IMR-90 (cell line): Measurements from ENCODE around the gene TSR1. TPM values are rescaled to one million over a fixed set of nuclear protein-coding genes. Genes with fewer than 3 reads are reported as not detected.

ENCODE experiments used
- ATAC-seq: fragments of 200-7000 bp; cut with Tn5 transposase; 2 replicates; pipeline ENCODE4 v1.9.1; 2020; ENCODE audit warnings: low read depth, mild to moderate bottlenecking, moderate library complexity
- BruUV-seq: library from RNA; stranded (reverse); fragments of 400-500 nt; replicated peaks from 2 replicates; lab custom pipeline; 2021; lab: Mats Ljungman, UMichigan
- CTCF ChIA-PET: fragments of 300-600 bp; formaldehyde crosslinking; extraction: SDS; loops from one replicate; lab custom pipeline; 2021; ENCODE audit warnings: antibody characterized with exemption; lab: Yijun Ruan, JAX
- POLR2A ChIA-PET: fragments of 300-600 bp; sonication (Branson Sonifier 250); formaldehyde crosslinking; loops from one replicate; lab custom pipeline; 2022; ENCODE audit warnings: antibody characterized with exemption; ENCODE audit not compliant: unreplicated experiment; lab: Charles Lee
- DNase-seq: peaks from one replicate; pipeline ENCODE4 v3.0.0; 2013
- H2AFZ ChIP-seq: replicated peaks from 2 replicates; pipeline ENCODE3; 2013; ENCODE audit warnings: low read length, mild to moderate bottlenecking; ENCODE audit not compliant: poor library complexity
- H2AK5ac ChIP-seq: 2 replicates; pipeline ENCODE4 v1.6.1; 2013; ENCODE audit warnings: low read depth, low read length, inconsistent platforms
- H2AK9ac ChIP-seq: replicated peaks from 2 replicates; pipeline ENCODE3; 2013; ENCODE audit warnings: mild to moderate bottlenecking, low read depth, low read length, moderate library complexity; ENCODE audit not compliant: poor library complexity
- H2BK120ac ChIP-seq: 2 replicates; pipeline ENCODE4 v1.6.1; 2013; ENCODE audit warnings: low read depth, low read length, inconsistent platforms
- H2BK15ac ChIP-seq: 3 replicates; pipeline ENCODE4 v1.6.1; 2013; ENCODE audit warnings: low read depth, low read length, inconsistent platforms
- H2BK20ac ChIP-seq: 2 replicates; pipeline ENCODE4 v1.6.1; 2013; ENCODE audit warnings: low read depth, mild to moderate bottlenecking, inconsistent platforms, low read length, moderate library complexity
- H2BK5ac ChIP-seq: 2 replicates; pipeline ENCODE4 v1.6.1; 2013; ENCODE audit warnings: mild to moderate bottlenecking, low read depth, low read length, inconsistent platforms; ENCODE audit not compliant: poor library complexity, severe bottlenecking
- H3K14ac ChIP-seq: replicated peaks from 2 replicates; pipeline ENCODE4 v1.6.1; 2013; ENCODE audit warnings: low read depth, low read length, inconsistent platforms
- H3K18ac ChIP-seq: 2 replicates; pipeline ENCODE4 v1.6.1; 2013; ENCODE audit warnings: low read depth, low read length, control low read depth
- H3K23ac ChIP-seq: 2 replicates; pipeline ENCODE4 v1.6.1; 2013; ENCODE audit warnings: low read depth, low read length, inconsistent platforms
- H3K27ac ChIP-seq: 2 replicates; pipeline ENCODE4 v1.5.1; 2013; ENCODE audit warnings: mild to moderate bottlenecking, control low read depth, low read length; ENCODE audit not compliant: insufficient read depth
- H3K27me3 ChIP-seq: 2 replicates; pipeline ENCODE4 v1.6.1; 2013; ENCODE audit warnings: low read length; ENCODE audit not compliant: control insufficient read depth, insufficient read depth
- H3K36me3 ChIP-seq: 2 replicates; pipeline ENCODE4 v1.6.1; 2013; ENCODE audit warnings: low read length, mixed read lengths; ENCODE audit not compliant: control insufficient read depth, insufficient read depth
- H3K4ac ChIP-seq: 2 replicates; pipeline ENCODE4 v1.6.1; 2013; ENCODE audit warnings: low read depth, low read length, inconsistent platforms
- H3K4me1 ChIP-seq: 2 replicates; pipeline ENCODE4 v1.6.1; 2013; ENCODE audit warnings: low read length, mixed read lengths; ENCODE audit not compliant: control insufficient read depth, insufficient read depth
- H3K4me2 ChIP-seq: 2 replicates; pipeline ENCODE4 v1.6.1; 2013; ENCODE audit warnings: low read depth, mild to moderate bottlenecking, control low read depth, low read length, moderate library complexity
- H3K4me3 ChIP-seq: 2 replicates; pipeline ENCODE4 v1.5.1; 2013; ENCODE audit warnings: low read depth, mild to moderate bottlenecking, control low read depth, low read length, moderate library complexity; ENCODE audit not compliant: insufficient read depth
- H3K56ac ChIP-seq: 2 replicates; pipeline ENCODE4 v1.6.1; 2013; ENCODE audit warnings: low read length, inconsistent platforms; ENCODE audit not compliant: insufficient read depth; ENCODE audit errors: extremely low read depth
- H3K79me1 ChIP-seq, 2 experiments: 2 replicates each; pipeline ENCODE4 v1.6.1; 2013; ENCODE audit warnings: low read length in 2 of 2, inconsistent platforms in 1 of 2, low read depth in 1 of 2
- H3K9ac ChIP-seq: 2 replicates; pipeline ENCODE4 v1.6.1; 2013; ENCODE audit warnings: low read depth, low read length, control low read depth
- H3K9me1 ChIP-seq: 2 replicates; pipeline ENCODE4 v1.6.1; 2013; ENCODE audit warnings: low read length, inconsistent platforms; ENCODE audit not compliant: insufficient read depth
- H3K9me3 ChIP-seq: 2 replicates; pipeline ENCODE4 v1.6.1; 2013; ENCODE audit warnings: low read length; ENCODE audit not compliant: control insufficient read depth, insufficient read depth
- H4K20me1 ChIP-seq: 2 replicates; pipeline ENCODE4 v1.6.1; 2013; ENCODE audit warnings: low read length, inconsistent platforms; ENCODE audit not compliant: insufficient read depth
- H4K5ac ChIP-seq: 2 replicates; pipeline ENCODE4 v1.6.1; 2013; ENCODE audit warnings: mild to moderate bottlenecking, low read depth, low read length, control low read depth
- H4K8ac ChIP-seq, 2 experiments: 2 replicates each; pipeline ENCODE4 v1.6.1; 2013; ENCODE audit warnings: low read depth in 2 of 2, low read length in 2 of 2, control low read depth in 1 of 2, inconsistent platforms in 1 of 2
- H4K91ac ChIP-seq: 2 replicates; pipeline ENCODE4 v1.6.1; 2013; ENCODE audit warnings: low read depth, low read length, inconsistent platforms; ENCODE audit not compliant: insufficient read depth
- BHLHE40 ChIP-seq: fragments of 150-350 bp; IDR thresholded peaks from 2 replicates; pipeline ENCODE4 v1.6.1; 2016; ENCODE audit warnings: mild to moderate bottlenecking, low read depth, low read length
- CEBPB ChIP-seq: IDR thresholded peaks from 2 replicates; pipeline ENCODE4 v1.6.1; 2012; ENCODE audit warnings: low read depth, low read length, improper control_type of control experiment
- CHD1 ChIP-seq: IDR thresholded peaks from 2 replicates; pipeline ENCODE4 v1.6.1; 2012; ENCODE audit warnings: low read depth, low read length, improper control_type of control experiment
- CTCF ChIP-seq: conservative IDR thresholded peaks from 2 replicates; pipeline ENCODE4 v1.5.1; 2012; ENCODE audit warnings: mild to moderate bottlenecking, low read depth, low read length, improper control_type of control experiment
- FOS ChIP-seq: fragments of 150-350 bp; IDR thresholded peaks from 2 replicates; pipeline ENCODE4 v1.6.1; 2016; ENCODE audit warnings: low read depth, low read length
- MAFK ChIP-seq: IDR thresholded peaks from 2 replicates; pipeline ENCODE4 v1.6.1; 2012; ENCODE audit warnings: low read depth, low read length, improper control_type of control experiment
- MXI1 ChIP-seq: IDR thresholded peaks from 2 replicates; pipeline ENCODE4 v1.6.1; 2012; ENCODE audit warnings: low read depth, mild to moderate bottlenecking, low read length, moderate library complexity, borderline replicate concordance
- NFE2L2 ChIP-seq: fragments of 150-350 bp; IDR thresholded peaks from 2 replicates; pipeline ENCODE4 v1.6.1; 2016; ENCODE audit warnings: low read depth, mild to moderate bottlenecking, low read length
- POLR2A ChIP-seq: IDR thresholded peaks from 2 replicates; pipeline ENCODE4 v1.6.1; 2012; ENCODE audit warnings: mild to moderate bottlenecking, low read depth, low read length
- RCOR1 ChIP-seq: IDR thresholded peaks from 2 replicates; pipeline ENCODE4 v1.6.1; 2012; ENCODE audit warnings: mild to moderate bottlenecking, low read length, improper control_type of control experiment; ENCODE audit not compliant: insufficient replicate concordance
- SMC3 ChIP-seq: fragments of 150-350 bp; IDR thresholded peaks from 2 replicates; pipeline ENCODE4 v1.6.1; 2016; ENCODE audit warnings: low read depth, mild to moderate bottlenecking, antibody characterized with exemption, low read length, moderate library complexity
- WGBS, 2 experiments: methylation state at CpG; one replicate each; pipeline versions ENCODE4 v1.1.5 to v1.1.7; 2013; ENCODE audit warnings: missing lambda C conversion rate in 2 of 2; ENCODE audit not compliant: insufficient read length in 1 of 2; ENCODE audit errors: extremely low coverage in 2 of 2; 5-methylcytosine and 5-hydroxymethylcytosine counted together
- dilution Hi-C: fragments of 300-500 bp; cut with HindIII; formaldehyde crosslinking; loops from one replicate; pipeline ENCODE4 v1.14.3; 2018; ENCODE audit warnings: low sequenced_read_pairs; ENCODE audit not compliant: unreplicated experiment
- in situ Hi-C: fragments of 300-500 bp; cut with MboI; formaldehyde crosslinking; loops from 3 replicates; pipeline ENCODE4 v1.14.3; 2019; ENCODE audit warnings: low sequenced_read_pairs, inconsistent platforms, mixed read lengths
- intact Hi-C: fragments of 100-400 bp; cut with micrococcal nuclease; formaldehyde crosslinking; loops from 2 replicates; pipeline ENCODE4 v1.10.0; 2022
- polyA plus RNA-seq, 3 experiments: library from polyadenylated mRNA; depleted of rRNA; stranded (reverse); fragments of >200 nt; gene quantifications; 2 replicates each; pipeline ENCODE4 v1.2.3, GENCODE V29; 2012; ENCODE audit warnings: low replicate concordance in 1 of 3
- total RNA-seq: library from RNA; depleted of rRNA; stranded (reverse); fragments of >200 nt; gene quantifications from 2 replicates; pipeline ENCODE4 v1.2.3, GENCODE V29; 2012
- TF ChIP-seq, protein P1 (sequence below): fragments of 150-350 bp; IDR thresholded peaks from 2 replicates; pipeline ENCODE4 v1.6.1; 2017; ENCODE audit warnings: mild to moderate bottlenecking, antibody characterized with exemption, low read length, low read depth

TSR1 gene
- total and polyA plus RNA-seq, 2 of the 4 experiments (the other 2 are of a cell fraction) = 22.6 to 72.6 TPM

DNA sequence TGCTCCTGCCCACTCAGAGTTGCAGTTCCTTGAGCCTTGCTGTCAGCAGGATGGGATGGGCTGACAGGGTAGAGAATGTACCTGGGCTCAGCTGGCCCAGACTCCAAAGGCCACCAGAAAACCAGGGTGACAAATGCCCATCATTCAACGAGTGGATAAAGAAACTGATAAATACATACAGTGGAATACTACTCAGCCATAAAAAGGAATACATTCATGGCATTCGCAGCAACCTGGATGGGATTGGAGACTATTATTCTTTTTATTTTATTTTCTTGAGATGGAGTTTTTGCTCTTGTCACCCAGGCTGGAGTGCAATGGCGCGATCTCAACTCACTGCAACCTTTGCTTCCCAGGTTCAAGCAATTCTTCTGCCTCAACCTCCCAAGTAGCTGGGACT, 21.0 kb upstream of the TSR1 start:
- dilution Hi-C loops (no loop called here), intact Hi-C loops (no loop called here), in situ Hi-C loops (no loop called here)
- no peak overlapping the region for H2AK9ac ChIP-seq
- DNase-seq (no peak), ATAC-seq (no peak)
- H2BK20ac ChIP-seq = no peak overlapping the region
- no peak overlapping the region for H3K18ac ChIP-seq
- H3K14ac ChIP-seq = no peak overlapping the region
- no peak overlapping the region for H4K8ac ChIP-seq
- H3K9me3 ChIP-seq = no peaks in the 10 kb centered on the region
- H2AK5ac ChIP-seq = peak overlapping the region; percentile 63; the same call in 1 of the 2 replicates
- H3K4me1 ChIP-seq = peaks cover 8% of the 10 kb centered on the region
- H3K27ac ChIP-seq = no peak overlapping the region
- no peak overlapping the region for H3K4me3 ChIP-seq
- peaks cover 5 to 29% of the 10 kb centered on the region in 2 experiments; a peak in 2 of 4 replicates for H3K79me1 ChIP-seq
- H3K23ac ChIP-seq = no peak overlapping the region
- no peak overlapping the region for H4K5ac ChIP-seq
- 100% methylated on average over 2 of the region's 4 CpGs; no CpG with 5 or more reads in 1 of the 2 experiments for WGBS, 2 experiments
- H4K91ac ChIP-seq = no peak overlapping the region
- peaks cover 35% of the 10 kb centered on the region for H4K20me1 ChIP-seq
- no peak overlapping the region for H3K4me2 ChIP-seq
- POLR2A ChIA-PET = no interaction called here
- no peak overlapping the region for H2BK15ac ChIP-seq
- CTCF ChIA-PET = no interaction called here
- H3K9me1 ChIP-seq = peaks cover 23% of the 10 kb centered on the region
- H2BK5ac ChIP-seq = no peak overlapping the region
- no peak overlapping the region for H3K4ac ChIP-seq
- H2AFZ ChIP-seq = peak overlapping the region; percentile 14
- peaks cover 5% of the 10 kb centered on the region for H3K36me3 ChIP-seq
- H3K9ac ChIP-seq = no peak overlapping the region
- no peak overlapping the region for H2BK120ac ChIP-seq
- BruUV-seq = no TSS peak
- H3K56ac ChIP-seq = no peak overlapping the region
- TF ChIP-seq CTCF (no peak), MAFK (no peak), RCOR1 (no peak), CEBPB (no peak), POLR2A (no peak), MXI1 (no peak), FOS (no peak), SMC3 (no peak), BHLHE40 (no peak), NFE2L2 (no peak), CHD1 (no peak)
- TF ChIP-seq, protein P1, sequence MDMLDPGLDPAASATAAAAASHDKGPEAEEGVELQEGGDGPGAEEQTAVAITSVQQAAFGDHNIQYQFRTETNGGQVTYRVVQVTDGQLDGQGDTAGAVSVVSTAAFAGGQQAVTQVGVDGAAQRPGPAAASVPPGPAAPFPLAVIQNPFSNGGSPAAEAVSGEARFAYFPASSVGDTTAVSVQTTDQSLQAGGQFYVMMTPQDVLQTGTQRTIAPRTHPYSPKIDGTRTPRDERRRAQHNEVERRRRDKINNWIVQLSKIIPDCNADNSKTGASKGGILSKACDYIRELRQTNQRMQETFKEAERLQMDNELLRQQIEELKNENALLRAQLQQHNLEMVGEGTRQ = no peak
- H3K27me3 ChIP-seq = no peaks in the 10 kb centered on the region
